ENCODE data around the gene PRSS36.

PRSS36 gene

DNA sequence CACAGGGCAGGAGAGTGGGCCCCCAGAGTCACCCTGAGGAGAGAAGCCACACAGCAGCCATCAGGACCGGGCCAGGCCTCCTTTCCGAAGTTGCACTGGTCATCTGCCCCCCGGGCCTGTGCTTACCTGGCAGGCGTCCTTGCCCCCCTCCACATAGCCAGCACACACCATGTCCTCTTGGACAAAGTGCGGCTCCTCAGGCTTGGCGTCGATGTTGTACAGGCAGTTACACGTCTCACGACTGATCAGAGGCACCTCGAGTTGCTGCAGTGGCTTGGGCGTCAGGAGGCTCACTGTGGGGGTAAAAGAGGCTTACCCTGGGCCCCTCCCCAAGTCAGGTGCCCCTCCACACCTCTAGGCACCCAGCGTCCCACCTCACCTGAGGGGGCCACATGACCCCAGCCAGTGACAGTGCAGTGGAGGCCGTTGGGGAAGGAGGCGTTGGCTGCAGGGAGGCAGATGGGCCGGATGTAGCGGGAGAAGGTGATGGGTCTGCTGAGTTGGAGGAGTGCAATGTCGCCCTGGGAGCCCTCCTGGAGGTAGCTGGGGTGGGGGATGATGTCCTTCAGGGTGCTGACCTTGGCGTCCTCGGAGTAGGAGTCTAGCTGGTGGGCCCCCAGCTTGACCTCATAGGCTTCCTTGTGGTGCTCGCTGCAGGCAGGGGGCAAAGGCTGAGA, 17.4 kb downstream of the PRSS36 start:
- Histone ChIP-seq H3K27me3 (ENCODE audit: insufficient read depth, low read length) (no peaks in the 10 kb centered on the region), H3K4me3 (ENCODE audit: low read depth, low read length) (no peak overlapping the region), H3K79me2 (ENCODE audit: control insufficient read depth, insufficient read depth, low read length, unreplicated experiment) (no peaks in the 10 kb centered on the region), H3K4me1 (ENCODE audit: control insufficient read depth, insufficient read depth, low read length, unreplicated experiment) (peaks cover 15% of the 10 kb centered on the region), H3K27ac (ENCODE audit: low read depth, low read length) (no peak overlapping the region), H3K36me3 (ENCODE audit: insufficient read depth, low read length) (no peaks in the 10 kb centered on the region), H2AFZ (ENCODE audit: low read length, unreplicated experiment) (no peak overlapping the region)

DNA sequence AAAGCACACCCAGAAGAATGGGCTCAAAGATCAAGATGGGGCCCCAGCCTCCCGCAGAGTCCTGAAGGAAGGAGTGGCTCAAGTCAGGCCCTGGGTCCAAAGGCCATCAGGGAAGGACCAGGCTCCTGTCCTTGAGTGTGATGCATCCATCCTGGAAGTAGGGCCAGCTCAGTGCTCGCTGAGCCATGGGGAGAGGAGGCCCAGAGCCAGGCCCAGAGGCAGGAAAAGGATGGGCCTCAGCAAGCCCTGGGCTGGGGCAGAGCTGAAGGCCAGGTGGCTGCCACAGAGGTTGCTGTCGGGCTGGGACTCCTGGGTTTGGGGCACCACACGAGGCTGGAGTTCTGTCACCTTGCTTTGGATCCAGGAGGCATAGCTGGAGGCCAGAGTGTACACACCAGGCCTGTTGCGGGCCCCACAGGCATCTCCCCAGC, 18.0 kb downstream of the PRSS36 start:
- Histone ChIP-seq H3K4me1 (ENCODE audit: control insufficient read depth, insufficient read depth, low read length, unreplicated experiment) (peaks cover 15% of the 10 kb centered on the region), H3K36me3 (ENCODE audit: insufficient read depth, low read length) (no peaks in the 10 kb centered on the region), H2AFZ (ENCODE audit: low read length, unreplicated experiment) (no peak overlapping the region), H3K79me2 (ENCODE audit: control insufficient read depth, insufficient read depth, low read length, unreplicated experiment) (no peaks in the 10 kb centered on the region), H3K4me3 (ENCODE audit: low read depth, low read length) (no peak overlapping the region), H3K27me3 (ENCODE audit: insufficient read depth, low read length) (no peaks in the 10 kb centered on the region), H3K27ac (ENCODE audit: low read depth, low read length) (no peak overlapping the region)

DNA sequence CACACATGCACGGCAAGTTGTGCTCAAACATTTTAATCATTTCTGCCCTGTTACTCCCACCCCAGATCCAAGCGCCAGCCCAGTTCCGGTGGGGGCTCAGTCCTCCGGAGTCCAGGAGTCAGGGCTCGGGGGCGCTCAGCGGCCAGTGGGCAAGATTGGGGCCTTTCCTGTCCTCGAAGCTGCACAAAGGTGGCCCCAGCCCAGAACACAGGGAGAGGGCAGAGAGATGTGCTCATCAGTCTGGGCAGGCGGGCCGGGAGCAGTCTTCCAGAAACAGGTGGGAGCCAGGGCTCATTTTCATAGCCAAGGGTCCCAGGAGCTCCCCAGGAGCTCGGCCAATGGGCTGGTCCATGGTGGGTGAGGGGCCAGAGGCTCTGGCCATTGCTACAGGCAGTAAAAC, 18.4 kb downstream of the PRSS36 start:
- Histone ChIP-seq H3K36me3 (ENCODE audit: insufficient read depth, low read length) (no peaks in the 10 kb centered on the region), H3K4me1 (ENCODE audit: control insufficient read depth, insufficient read depth, low read length, unreplicated experiment) (peaks cover 15% of the 10 kb centered on the region), H3K4me3 (ENCODE audit: low read depth, low read length) (no peak overlapping the region), H3K27me3 (ENCODE audit: insufficient read depth, low read length) (no peaks in the 10 kb centered on the region), H2AFZ (ENCODE audit: low read length, unreplicated experiment) (no peak overlapping the region), H3K27ac (ENCODE audit: low read depth, low read length) (no peak overlapping the region), H3K79me2 (ENCODE audit: control insufficient read depth, insufficient read depth, low read length, unreplicated experiment) (no peaks in the 10 kb centered on the region)

DNA sequence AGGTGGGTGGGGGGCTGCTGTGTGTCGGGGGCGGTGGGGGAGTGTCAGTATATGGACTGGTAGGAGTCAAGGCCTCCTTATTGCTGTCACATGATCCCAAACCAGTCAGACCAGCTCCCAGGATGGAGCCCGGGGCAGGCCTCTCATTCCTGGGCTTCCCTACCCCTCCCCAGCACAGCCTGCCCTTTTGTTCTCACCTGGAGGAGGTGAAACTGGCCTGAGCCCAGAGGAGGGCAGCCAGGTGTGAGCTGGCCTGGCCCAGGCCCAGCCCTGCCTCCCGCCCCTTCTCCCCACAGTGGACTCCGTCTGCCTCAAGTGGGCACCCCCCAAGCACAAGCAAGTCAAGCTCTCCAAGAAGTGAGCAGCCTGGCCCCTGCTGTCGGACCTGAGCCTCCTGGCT, 19.0 kb downstream of the PRSS36 start:
- H3K4me3 ChIP-seq (ENCODE audit: low read depth, low read length) = no peak overlapping the region
- peaks cover 15% of the 10 kb centered on the region for H3K4me1 ChIP-seq (ENCODE audit: control insufficient read depth, insufficient read depth, low read length, unreplicated experiment)
- H3K27ac ChIP-seq (ENCODE audit: low read depth, low read length) = no peak overlapping the region
- no peaks in the 10 kb centered on the region for H3K36me3 ChIP-seq (ENCODE audit: insufficient read depth, low read length)
- H2AFZ ChIP-seq (ENCODE audit: low read length, unreplicated experiment) = no peak overlapping the region
- H3K79me2 ChIP-seq (ENCODE audit: control insufficient read depth, insufficient read depth, low read length, unreplicated experiment) = no peaks in the 10 kb centered on the region
- no peaks in the 10 kb centered on the region for H3K27me3 ChIP-seq (ENCODE audit: insufficient read depth, low read length)

DNA sequence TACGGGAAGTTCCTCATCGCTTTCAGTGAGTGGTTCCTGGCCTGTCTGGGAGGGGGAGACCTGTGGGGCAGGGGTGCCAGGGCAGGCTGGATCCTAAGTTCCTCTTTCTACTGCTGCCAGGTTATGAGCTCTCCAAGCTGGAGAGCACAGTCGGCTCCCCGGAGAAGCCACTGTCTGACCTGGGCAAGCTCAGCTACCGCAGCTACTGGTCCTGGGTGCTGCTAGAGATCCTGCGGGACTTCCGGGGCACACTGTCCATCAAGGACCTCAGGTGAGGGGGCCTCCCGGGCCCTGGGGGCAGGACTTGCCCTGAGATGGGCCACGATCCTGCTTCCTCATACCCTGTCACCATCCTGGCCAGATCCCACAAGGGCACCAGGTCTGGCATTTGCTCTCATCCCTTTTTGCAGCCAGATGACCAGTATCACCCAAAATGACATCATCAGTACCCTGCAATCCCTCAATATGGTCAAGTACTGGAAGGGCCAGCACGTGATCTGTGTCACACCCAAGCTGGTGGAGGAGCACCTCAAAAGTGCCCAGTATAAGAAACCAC, 19.5 kb downstream of the PRSS36 start:
- Histone ChIP-seq H3K79me2 (ENCODE audit: control insufficient read depth, insufficient read depth, low read length, unreplicated experiment) (no peaks in the 10 kb centered on the region), H3K4me3 (ENCODE audit: low read depth, low read length) (no peak overlapping the region), H2AFZ (ENCODE audit: low read length, unreplicated experiment) (no peak overlapping the region), H3K27ac (ENCODE audit: low read depth, low read length) (no peak overlapping the region), H3K36me3 (ENCODE audit: insufficient read depth, low read length) (no peaks in the 10 kb centered on the region), H3K4me1 (ENCODE audit: control insufficient read depth, insufficient read depth, low read length, unreplicated experiment) (peaks cover 15% of the 10 kb centered on the region), H3K27me3 (ENCODE audit: insufficient read depth, low read length) (no peaks in the 10 kb centered on the region)

DNA sequence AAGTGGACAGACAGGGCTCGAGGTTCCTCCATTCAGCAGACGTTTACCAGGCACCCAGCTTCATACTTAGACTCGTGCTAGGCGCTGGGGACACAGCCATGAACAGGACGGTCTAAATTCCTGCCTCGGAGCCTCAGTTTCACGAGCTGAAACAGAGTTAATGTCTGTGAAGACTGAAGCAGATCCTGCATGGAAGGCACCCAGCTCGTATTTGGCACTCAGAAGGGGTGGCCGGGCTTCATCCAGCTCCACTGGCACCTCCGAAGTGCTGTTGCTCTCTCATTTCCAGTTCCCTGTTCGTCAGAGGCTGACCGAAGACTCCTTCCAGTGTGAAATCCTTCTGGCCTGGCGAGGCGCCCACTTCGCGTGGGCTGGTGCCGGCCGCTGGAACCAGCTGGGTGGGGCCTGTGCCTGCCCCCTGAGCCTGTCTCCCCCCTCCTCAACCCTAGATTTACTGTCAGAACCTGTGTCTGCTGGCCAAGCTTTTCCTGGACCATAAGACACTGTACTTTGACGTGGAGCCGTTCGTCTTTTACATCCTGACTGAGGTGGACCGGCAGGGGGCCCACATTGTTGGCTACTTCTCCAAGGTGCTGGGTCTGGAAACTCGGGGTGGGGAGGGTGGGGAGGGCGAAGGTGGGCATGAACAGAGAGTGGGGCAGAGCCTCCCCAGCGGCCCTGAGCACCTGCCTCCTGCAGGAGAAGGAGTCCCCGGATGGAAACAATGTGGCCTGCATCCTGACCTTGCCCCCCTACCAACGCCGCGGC, 20.1 kb downstream of the PRSS36 start:
- peaks cover 11% of the 10 kb centered on the region for H3K4me1 ChIP-seq (ENCODE audit: control insufficient read depth, insufficient read depth, low read length, unreplicated experiment)
- no peaks in the 10 kb centered on the region for H3K27me3 ChIP-seq (ENCODE audit: insufficient read depth, low read length)
- H2AFZ ChIP-seq (ENCODE audit: low read length, unreplicated experiment) = no peak overlapping the region
- H3K36me3 ChIP-seq (ENCODE audit: insufficient read depth, low read length) = no peaks in the 10 kb centered on the region
- no peaks in the 10 kb centered on the region for H3K79me2 ChIP-seq (ENCODE audit: control insufficient read depth, insufficient read depth, low read length, unreplicated experiment)
- no peak overlapping the region for H3K4me3 ChIP-seq (ENCODE audit: low read depth, low read length)
- no peak overlapping the region for H3K27ac ChIP-seq (ENCODE audit: low read depth, low read length)

DNA sequence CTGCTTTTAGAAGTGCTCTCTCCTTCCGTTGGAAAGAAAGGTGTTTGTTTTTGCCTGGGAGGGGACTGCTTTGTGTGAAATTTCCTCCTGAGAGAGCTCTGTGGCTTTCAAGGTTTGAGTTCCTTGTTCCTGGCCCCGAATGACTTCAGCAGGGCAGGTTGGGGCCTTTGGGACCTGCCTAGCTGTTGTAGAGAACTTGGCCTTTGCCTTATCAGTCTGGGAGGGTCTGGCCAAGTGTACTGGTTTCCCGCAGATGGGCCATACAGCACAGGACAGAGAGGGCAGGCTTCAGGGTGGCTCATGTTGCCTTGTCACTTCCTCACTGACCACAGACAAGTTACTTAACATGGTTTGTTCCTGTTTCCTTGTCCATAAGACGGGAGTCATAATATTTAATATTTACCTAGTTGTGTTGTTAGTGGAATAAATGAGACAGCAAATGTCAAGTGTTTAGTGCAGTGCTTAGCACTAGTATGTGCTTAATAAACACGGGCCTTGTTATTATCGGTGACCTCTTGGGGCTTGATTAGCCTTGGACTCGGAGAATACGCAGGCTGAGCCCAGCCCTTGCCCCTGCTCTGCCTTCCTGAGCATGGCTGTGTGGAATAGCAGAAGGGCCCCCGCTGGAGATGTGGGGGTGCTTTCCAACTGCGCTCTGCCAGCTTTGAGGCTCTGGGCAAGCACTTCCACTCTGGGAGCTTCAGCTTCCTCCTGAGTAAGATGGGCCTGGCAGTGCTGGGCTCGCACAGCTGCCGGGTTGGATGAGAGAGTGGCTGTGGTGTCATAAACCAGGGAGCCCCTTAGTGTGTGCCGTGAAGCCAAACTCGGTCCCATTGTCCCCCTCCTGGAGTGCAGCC, 20.9 kb downstream of the PRSS36 start:
- Histone ChIP-seq H3K27me3 (ENCODE audit: insufficient read depth, low read length) (no peaks in the 10 kb centered on the region), H3K4me1 (ENCODE audit: control insufficient read depth, insufficient read depth, low read length, unreplicated experiment) (peaks cover 3% of the 10 kb centered on the region), H3K36me3 (ENCODE audit: insufficient read depth, low read length) (no peaks in the 10 kb centered on the region), H3K27ac (ENCODE audit: low read depth, low read length) (no peak overlapping the region), H3K4me3 (ENCODE audit: low read depth, low read length) (no peak overlapping the region), H2AFZ (ENCODE audit: low read length, unreplicated experiment) (no peak overlapping the region), H3K79me2 (ENCODE audit: control insufficient read depth, insufficient read depth, low read length, unreplicated experiment) (no peaks in the 10 kb centered on the region)

DNA sequence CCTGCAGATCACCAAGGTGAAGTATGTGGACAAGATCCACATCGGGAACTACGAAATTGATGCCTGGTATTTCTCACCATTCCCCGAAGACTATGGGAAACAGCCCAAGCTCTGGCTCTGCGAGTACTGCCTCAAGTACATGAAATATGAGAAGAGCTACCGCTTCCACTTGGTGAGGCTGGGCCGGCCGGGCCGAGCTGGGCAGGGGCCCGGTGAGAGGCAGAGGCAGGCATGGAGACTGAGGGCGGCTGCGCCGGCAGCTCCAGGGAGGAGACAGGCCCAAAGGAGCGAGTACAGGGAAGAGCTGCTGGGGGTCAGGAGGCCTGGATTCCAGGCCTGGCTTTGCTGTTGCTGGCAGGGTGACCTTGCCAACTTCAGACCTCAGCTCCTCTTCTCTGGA, 22.7 kb downstream of the PRSS36 start:
- H3K27ac ChIP-seq (ENCODE audit: low read depth, low read length) = no peak overlapping the region
- H3K79me2 ChIP-seq (ENCODE audit: control insufficient read depth, insufficient read depth, low read length, unreplicated experiment) = no peaks in the 10 kb centered on the region
- H3K36me3 ChIP-seq (ENCODE audit: insufficient read depth, low read length) = no peaks in the 10 kb centered on the region
- no peak overlapping the region for H2AFZ ChIP-seq (ENCODE audit: low read length, unreplicated experiment)
- H3K4me3 ChIP-seq (ENCODE audit: low read depth, low read length) = no peak overlapping the region
- H3K4me1 ChIP-seq (ENCODE audit: control insufficient read depth, insufficient read depth, low read length, unreplicated experiment) = no peaks in the 10 kb centered on the region
- H3K27me3 ChIP-seq (ENCODE audit: insufficient read depth, low read length) = no peaks in the 10 kb centered on the region

DNA sequence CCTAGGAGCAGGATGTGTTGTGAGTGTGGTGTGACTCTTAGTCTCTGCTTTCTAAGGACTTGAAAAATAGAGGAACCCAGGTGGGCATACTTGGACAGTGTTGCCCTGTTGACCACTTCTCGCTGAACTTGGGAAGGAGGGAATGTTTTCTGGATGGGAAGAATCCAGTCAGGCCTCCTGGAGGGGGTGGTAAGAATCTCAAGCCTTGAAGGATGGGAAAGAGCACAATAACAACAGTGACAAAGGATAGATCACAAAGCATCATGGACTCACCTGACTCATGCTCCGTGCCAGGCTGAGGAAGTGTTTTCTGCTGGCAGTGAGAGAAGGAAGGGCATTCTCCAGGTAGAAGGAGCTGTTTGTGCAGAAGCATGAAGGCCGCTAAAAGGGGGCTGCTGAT, 24.0 kb downstream of the PRSS36 start:
- Histone ChIP-seq H2AFZ (ENCODE audit: low read length, unreplicated experiment) (no peak overlapping the region), H3K27ac (ENCODE audit: low read depth, low read length) (no peak overlapping the region), H3K27me3 (ENCODE audit: insufficient read depth, low read length) (no peaks in the 10 kb centered on the region), H3K4me1 (ENCODE audit: control insufficient read depth, insufficient read depth, low read length, unreplicated experiment) (no peaks in the 10 kb centered on the region), H3K4me3 (ENCODE audit: low read depth, low read length) (no peak overlapping the region), H3K36me3 (ENCODE audit: insufficient read depth, low read length) (no peaks in the 10 kb centered on the region), H3K79me2 (ENCODE audit: control insufficient read depth, insufficient read depth, low read length, unreplicated experiment) (no peaks in the 10 kb centered on the region)

DNA sequence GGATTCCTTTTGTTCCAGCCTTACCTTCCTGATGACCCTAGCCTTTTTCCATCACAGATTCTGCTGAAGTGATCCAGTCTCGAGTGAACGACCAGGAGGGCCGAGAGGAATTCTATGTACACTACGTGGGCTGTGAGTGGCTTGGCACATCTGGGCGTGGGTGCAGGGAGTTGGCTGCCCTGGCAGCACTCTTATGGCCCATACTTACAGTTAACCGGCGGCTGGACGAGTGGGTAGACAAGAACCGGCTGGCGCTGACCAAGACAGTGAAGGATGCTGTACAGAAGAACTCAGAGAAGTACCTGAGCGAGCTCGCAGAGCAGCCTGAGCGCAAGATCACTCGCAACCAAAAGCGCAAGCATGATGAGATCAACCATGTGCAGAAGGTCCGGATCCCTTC, 29.7 kb downstream of the PRSS36 start:
- H3K36me3 ChIP-seq (ENCODE audit: insufficient read depth, low read length) = peaks cover 9% of the 10 kb centered on the region; the same call in 1 of the 2 replicates
- H3K27ac ChIP-seq (ENCODE audit: low read depth, low read length) = no peak overlapping the region
- peaks cover 23% of the 10 kb centered on the region for H3K79me2 ChIP-seq (ENCODE audit: control insufficient read depth, insufficient read depth, low read length, unreplicated experiment)
- no peak overlapping the region for H2AFZ ChIP-seq (ENCODE audit: low read length, unreplicated experiment)
- no peaks in the 10 kb centered on the region for H3K27me3 ChIP-seq (ENCODE audit: insufficient read depth, low read length)
- H3K4me1 ChIP-seq (ENCODE audit: control insufficient read depth, insufficient read depth, low read length, unreplicated experiment) = peaks cover 8% of the 10 kb centered on the region
- no peak overlapping the region for H3K4me3 ChIP-seq (ENCODE audit: low read depth, low read length)

All from ACC112 (cell line).